Kidney (tissue), 14 donors: Measurements from ENCODE around the gene EDEM1. TPM values are rescaled to one million over a fixed set of nuclear protein-coding genes. Genes with fewer than 3 reads are reported as not detected.

Source experiments
- DNase-seq, 5 donors: peaks; one replicate each; pipeline ENCODE4 v3.0.0-alpha.2; 2013 to 2020
- FAIRE-seq: peaks from 2 replicates; lab custom pipeline; 2012; peaks lifted over from hg19 to GRCh38; lab: Jason Lieb, UNC
- H3K27ac ChIP-seq, 2 donors: one replicate each; pipeline ENCODE4 v1.7.0; 2013; ENCODE audit warnings: low read depth in 2 of 2, low read length in 2 of 2, inconsistent platforms in 1 of 2
- H3K27me3 ChIP-seq: one replicate; pipeline ENCODE4 v1.7.1; 2013; ENCODE audit warnings: low read length, inconsistent platforms; ENCODE audit not compliant: control insufficient read depth, insufficient read depth
- H3K36me3 ChIP-seq, 3 donors: one replicate each; pipeline versions ENCODE4 v1.7.0 to v1.7.1; 2013; ENCODE audit warnings: low read length in 3 of 3, control low read depth in 1 of 3, inconsistent platforms in 1 of 3; ENCODE audit not compliant: insufficient read depth in 3 of 3, control insufficient read depth in 2 of 3
- H3K4me1 ChIP-seq, 3 donors: one replicate each; pipeline versions ENCODE4 v1.7.0 to v1.7.1; 2013; ENCODE audit warnings: low read length in 3 of 3, inconsistent platforms in 1 of 3, low read depth in 1 of 3; ENCODE audit not compliant: control insufficient read depth in 2 of 3, insufficient read depth in 2 of 3
- H3K4me3 ChIP-seq, 3 donors: one replicate each; pipeline versions ENCODE4 v1.7.0 to v1.8.1; 2013; ENCODE audit warnings: low read length in 3 of 3, control low read depth in 1 of 3, inconsistent platforms in 1 of 3
- H3K9ac ChIP-seq, 3 donors: one replicate each; pipeline versions ENCODE4 v1.7.0 to v1.7.1; 2013; ENCODE audit warnings: low read length in 3 of 3, control low read depth in 1 of 3, inconsistent platforms in 1 of 3
- H3K9me3 ChIP-seq, 3 donors: one replicate each; pipeline versions ENCODE4 v1.7.0 to v1.7.1; 2013; ENCODE audit warnings: low read length in 3 of 3, control low read depth in 1 of 3, inconsistent platforms in 1 of 3; ENCODE audit not compliant: control insufficient read depth in 2 of 3, insufficient read depth in 1 of 3
- CTCF ChIP-seq: IDR thresholded peaks from 3 replicates; pipeline ENCODE4 v1.5.1; 2012; ENCODE audit warnings: mild to moderate bottlenecking, moderate library complexity, borderline replicate concordance; ENCODE audit not compliant: insufficient read depth; ENCODE audit errors: extremely low read depth
- intact Hi-C: fragments of 100-400 bp; cut with DNase I; formaldehyde crosslinking; loops from one replicate; pipeline ENCODE4 v1.11.1; 2022
- polyA plus RNA-seq: library from polyadenylated mRNA; stranded (reverse); fragments of 350-450 nt; fragmentation: Illumina TruSeq; extraction: RNeasy Lipid Tissue Mini Kit (QIAGEN cat#74804); gene quantifications from one replicate; pipeline ENCODE4 v1.2.3, GENCODE V29; 2014; ENCODE audit warnings: low read depth, low replicate concordance; ENCODE audit not compliant: insufficient read depth
- total RNA-seq: library from RNA; stranded (reverse); fragmentation: NEBNext Ultra II Directional; extraction: Animal tissue kit (Norgen Biotek cat#: 25700); gene quantifications from one replicate; pipeline ENCODE4 v1.2.1, GENCODE V29; 2021
- donor health status: control.
- donor health status: control.
- donor health status: control.
- donor health status: control.
- donor health status: control.
- donor health status: DM: yes; HTN: yes; CAD: no.
- donor health status: Normal renal cell carcinoma (clear cell type).

The EDEM1 gene
- total and polyA plus RNA-seq, 2 donors from 2014 or later: 5.5 to 47.5 TPM

- TF ChIP-seq CTCF: no peak
- Histone ChIP-seq H3K9me3 (no peaks in the 10 kb centered on the region), H3K27ac (no peak overlapping the region), H3K36me3 (no peaks in the 10 kb centered on the region), H3K4me1 (peaks cover 0 to 42% (median 24%) of the 10 kb centered on the region in 3 donors), H3K27me3 (no peaks in the 10 kb centered on the region), H3K9ac (no peak overlapping the region), H3K4me3 (no peak overlapping the region)
- FAIRE-seq: no peak
- intact Hi-C loops: no loop called here
- DNase-seq: no peak
Measured at GRCh38 chr3:5140230-5140621, 47.3 kb upstream of the EDEM1 start.

DNA sequence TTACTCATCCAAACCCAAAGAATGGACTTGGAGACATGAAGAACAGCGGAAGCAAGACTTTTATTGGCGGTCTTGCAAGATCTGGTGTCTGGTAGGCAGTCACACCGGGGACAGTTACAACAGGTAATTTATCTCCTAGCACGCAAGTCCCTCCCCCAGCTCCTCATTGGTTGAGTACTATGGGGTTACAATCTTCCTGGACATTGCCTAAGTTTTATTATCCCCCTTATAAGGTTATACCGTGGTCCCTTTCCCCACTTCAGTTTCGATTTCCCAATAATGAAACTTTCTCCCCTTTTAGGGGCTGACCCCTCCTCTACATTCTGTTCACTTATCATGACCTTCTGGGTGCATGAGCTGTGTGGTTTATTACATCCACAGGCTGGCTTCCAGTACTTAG, 46.7 kb upstream of the EDEM1 start:
- H3K4me1 ChIP-seq: peaks cover 0 to 42% (median 24%) of the 10 kb centered on the region in 3 donors
- H3K9me3 ChIP-seq: no peaks in the 10 kb centered on the region
- no peaks in the 10 kb centered on the region for H3K36me3 ChIP-seq
- no peak for FAIRE-seq
- no peak for DNase-seq
- intact Hi-C loops: no loop called here
- H3K27ac ChIP-seq: no peak overlapping the region
- no peak overlapping the region for H3K4me3 ChIP-seq
- no peak for TF ChIP-seq CTCF
- H3K9ac ChIP-seq: no peak overlapping the region
- no peaks in the 10 kb centered on the region for H3K27me3 ChIP-seq

DNA sequence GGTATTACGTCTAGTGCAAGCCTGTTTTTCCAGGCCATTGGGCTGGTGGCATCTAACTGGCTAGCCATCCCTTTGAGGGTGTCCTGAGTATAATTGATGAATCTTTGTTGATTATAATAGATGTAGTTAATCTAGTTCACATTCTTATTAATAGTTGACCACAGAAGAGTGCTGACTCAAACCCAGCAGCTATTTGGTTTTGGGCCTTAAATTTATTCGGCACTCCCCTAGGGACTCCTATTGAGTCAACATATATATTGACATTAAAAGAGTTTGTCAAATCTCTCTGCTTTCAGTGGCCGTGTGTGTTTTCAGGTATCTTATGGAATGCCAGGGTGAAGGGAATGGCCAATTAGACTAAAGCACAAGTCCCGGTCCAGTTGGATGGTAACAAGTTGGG, 45.7 kb upstream of the EDEM1 start:
- TF ChIP-seq CTCF: no peak
- no peak for DNase-seq

DNA sequence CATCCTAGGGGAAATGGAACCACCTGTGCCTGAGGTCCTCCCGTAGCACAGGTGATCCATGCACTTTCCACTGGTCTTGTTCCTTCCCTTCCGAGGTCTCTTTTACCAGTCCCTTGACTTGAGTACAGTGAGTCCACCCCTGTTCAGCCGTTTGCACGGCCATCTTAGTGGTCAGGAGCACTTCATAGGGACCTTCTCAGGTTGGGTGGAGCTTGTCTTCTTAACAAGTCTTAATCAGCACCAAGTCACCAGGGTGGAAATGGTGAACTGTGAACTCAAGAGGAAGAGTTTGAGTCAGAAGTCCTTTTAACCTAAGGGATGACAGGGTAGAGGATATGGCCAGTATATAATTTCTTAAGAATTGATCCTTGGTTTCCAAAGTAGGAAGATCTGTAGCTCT, 44.0 kb upstream of the EDEM1 start:
- Histone ChIP-seq H3K9me3 (no peaks in the 10 kb centered on the region), H3K4me1 (peaks cover 0 to 30% (median 20%) of the 10 kb centered on the region in 3 donors), H3K4me3 (no peak overlapping the region), H3K9ac (no peak overlapping the region), H3K27me3 (no peaks in the 10 kb centered on the region), H3K36me3 (no peaks in the 10 kb centered on the region), H3K27ac (no peak overlapping the region)
- DNase-seq: no peak
- no peak for FAIRE-seq
- intact Hi-C loops: no loop called here
- TF ChIP-seq CTCF: no peak

More for the DNA sequence above, 45.7 kb upstream of the EDEM1 start:
- H3K4me3 ChIP-seq: no peak overlapping the region
- H3K4me1 ChIP-seq: peaks cover 0 to 38% (median 22%) of the 10 kb centered on the region in 3 donors
- no peaks in the 10 kb centered on the region for H3K36me3 ChIP-seq
- H3K9me3 ChIP-seq: no peaks in the 10 kb centered on the region
- H3K9ac ChIP-seq: no peak overlapping the region
- no peaks in the 10 kb centered on the region for H3K27me3 ChIP-seq
- no peak overlapping the region for H3K27ac ChIP-seq
- FAIRE-seq: no peak
- intact Hi-C loops: no loop called here
